Activated B cell treated with CpG ODN at 0.5 μM for 24 hours (primary cell): ENCODE results near the gene HK3. TPM values are rescaled to one million over a fixed set of nuclear protein-coding genes. Genes with fewer than 3 reads are reported as not detected.

ENCODE experiments used
- ATAC-seq: fragments of 200-7000 bp; cut with Tn5 transposase; one replicate; pipeline ENCODE4 v1.10.0; 2021; ENCODE audit warnings: low read depth, mild to moderate bottlenecking, moderate library complexity
- CTCF ChIA-PET: fragments of 350-600 bp; sonication (Branson Sonifier 250); formaldehyde crosslinking; loops from one replicate; lab custom pipeline; 2021; ENCODE audit warnings: antibody characterized with exemption; lab: Charles Lee
- POLR2A ChIA-PET: fragments of 350-600 bp; sonication (Branson Sonifier 250); formaldehyde crosslinking; loops from one replicate; lab custom pipeline; 2021; ENCODE audit warnings: antibody characterized with exemption; lab: Charles Lee
- DNase-seq: peaks from one replicate; pipeline ENCODE4 v3.0.0; 2022
- H3K27ac Mint-ChIP-seq: one replicate; pipeline ENCODE4 v1.8.0; 2020; ENCODE audit warnings: mixed read lengths
- H3K27me3 Mint-ChIP-seq: one replicate; pipeline ENCODE4 v1.8.0; 2021; ENCODE audit warnings: mixed read lengths
- H3K36me3 Mint-ChIP-seq: one replicate; pipeline ENCODE4 v1.8.0; 2021; ENCODE audit warnings: low read depth, mixed read lengths
- H3K4me1 Mint-ChIP-seq: one replicate; pipeline ENCODE4 v1.8.0; 2021; ENCODE audit warnings: mixed read lengths
- H3K4me3 Mint-ChIP-seq: one replicate; pipeline ENCODE4 v1.8.0; 2020; ENCODE audit warnings: mild to moderate bottlenecking, mixed read lengths
- H3K9me3 Mint-ChIP-seq: one replicate; pipeline ENCODE4 v1.8.0; 2020; ENCODE audit warnings: mixed read lengths
- CTCF ChIP-seq: fragments of 200-600 bp; IDR thresholded peaks from one replicate; pipeline ENCODE4 v1.8.0; 2022; ENCODE audit warnings: antibody characterized with exemption, mild to moderate bottlenecking
- intact Hi-C: fragments of 100-400 bp; cut with micrococcal nuclease; formaldehyde crosslinking; loops from one replicate; pipeline ENCODE4 v1.15.1; 2024
- total RNA-seq: library from RNA; stranded (reverse); gene quantifications from 2 replicates; pipeline ENCODE4 v1.2.3, GENCODE V29; 2022

HK3 gene
- 0.10 and 0.55 TPM in 2 replicates for total RNA-seq

GRCh38 chr5:176899296-176899891, at the start of gene HK3:
HK3 (minus strand) TSS chr5:176899346; CDS start chr5:176896159, 3,187 bp downstream.
- CTCF ChIA-PET = interaction anchor here (0.9 to 1.0 kb wide), 2 partner anchors 239 to 327 kb away, joined by 3 read pairs; no protein-coding TSS in a partner anchor
- Mint-ChIP-seq H3K4me3 (no peak within 1 kb of the TSS), H3K9me3 (no peaks in the 10 kb centered on the region), H3K36me3 (peaks cover 15% of the 10 kb centered on the region), H3K4me1 (peaks cover 13% of the 10 kb centered on the region), H3K27me3 (no peaks in the 10 kb centered on the region), H3K27ac (no peak within 1 kb of the TSS)
- intact Hi-C loops = no loop called here
- DNase-seq (no peak), ATAC-seq (no peak)
- POLR2A ChIA-PET = no interaction called here
- TF ChIP-seq CTCF = no peak

- ChIA-PET POLR2A (interaction anchor here (0.7 kb wide), 1 partner anchor 281 kb away, joined by 5 read pairs; no protein-coding TSS in a partner anchor), CTCF (no interaction called here)
- Mint-ChIP-seq H3K36me3 (peaks cover 79% of the 10 kb centered on the region), H3K4me1 (no peaks in the 10 kb centered on the region), H3K9me3 (no peaks in the 10 kb centered on the region), H3K4me3 (no peak overlapping the region), H3K27ac (no peak overlapping the region), H3K27me3 (no peaks in the 10 kb centered on the region)
- intact Hi-C loops = no loop called here
- DNase-seq (no peak), ATAC-seq (no peak)
- no peak for TF ChIP-seq CTCF
These were observed 49.3 kb upstream of the HK3 start for GRCh38 chr5:176948458-176948857.

- DNase-seq (no peak), ATAC-seq (no peak)
- intact Hi-C loops = no loop called here
- no peak for TF ChIP-seq CTCF
- POLR2A ChIA-PET = interaction anchor here (0.7 kb wide), 1 partner anchor 280 kb away, joined by 5 read pairs; no protein-coding TSS in a partner anchor
- Mint-ChIP-seq H3K27ac (no peak overlapping the region), H3K27me3 (no peaks in the 10 kb centered on the region), H3K4me1 (no peaks in the 10 kb centered on the region), H3K4me3 (no peak overlapping the region), H3K36me3 (peaks cover 81% of the 10 kb centered on the region), H3K9me3 (no peaks in the 10 kb centered on the region)
- CTCF ChIA-PET = interaction anchor here (1.2 kb wide), 1 partner anchor 30 kb away, joined by 3 read pairs; no protein-coding TSS in a partner anchor
These were observed 48.7 kb upstream of the HK3 start for GRCh38 chr5:176947847-176948246.

- ChIA-PET POLR2A (interaction anchor here (0.6 kb wide), 1 partner anchor 20 kb away, joined by 5 read pairs; no protein-coding TSS in a partner anchor), CTCF (interaction anchor here (0.6 kb wide), 1 partner anchor 75 kb away, joined by 3 read pairs; no protein-coding TSS in a partner anchor)
- intact Hi-C loops = no loop called here
- Mint-ChIP-seq H3K4me3 (no peak overlapping the region), H3K4me1 (no peaks in the 10 kb centered on the region), H3K9me3 (no peaks in the 10 kb centered on the region), H3K27me3 (no peaks in the 10 kb centered on the region), H3K27ac (no peak overlapping the region), H3K36me3 (peaks cover 84% of the 10 kb centered on the region)
- DNase-seq = no peak
- ATAC-seq = no peak
- TF ChIP-seq CTCF = no peak
These were observed 45.1 kb upstream of the HK3 start for GRCh38 chr5:176944268-176944667.

- Mint-ChIP-seq H3K9me3 (no peaks in the 10 kb centered on the region), H3K4me1 (no peaks in the 10 kb centered on the region), H3K27ac (no peak overlapping the region), H3K36me3 (peaks cover 84% of the 10 kb centered on the region), H3K4me3 (no peak overlapping the region), H3K27me3 (no peaks in the 10 kb centered on the region)
- ChIA-PET CTCF (interaction anchor here (0.6 kb wide), 1 partner anchor 76 kb away, joined by 3 read pairs; no protein-coding TSS in a partner anchor), POLR2A (interaction anchor here (0.6 kb wide), 1 partner anchor 20 kb away, joined by 5 read pairs; no protein-coding TSS in a partner anchor)
- intact Hi-C loops = no loop called here
- ATAC-seq = no peak
- no peak for TF ChIP-seq CTCF
- no peak for DNase-seq
These were observed 44.7 kb upstream of the HK3 start for GRCh38 chr5:176943816-176944215.
